ENCODE results near the gene FILIP1L. TPM values are rescaled to one million over a fixed set of nuclear protein-coding genes. Genes with fewer than 3 reads are reported as not detected.

The FILIP1L gene
- total RNA-seq, 1 experiment from 2014 or later, result 0.17 TPM

DNA sequence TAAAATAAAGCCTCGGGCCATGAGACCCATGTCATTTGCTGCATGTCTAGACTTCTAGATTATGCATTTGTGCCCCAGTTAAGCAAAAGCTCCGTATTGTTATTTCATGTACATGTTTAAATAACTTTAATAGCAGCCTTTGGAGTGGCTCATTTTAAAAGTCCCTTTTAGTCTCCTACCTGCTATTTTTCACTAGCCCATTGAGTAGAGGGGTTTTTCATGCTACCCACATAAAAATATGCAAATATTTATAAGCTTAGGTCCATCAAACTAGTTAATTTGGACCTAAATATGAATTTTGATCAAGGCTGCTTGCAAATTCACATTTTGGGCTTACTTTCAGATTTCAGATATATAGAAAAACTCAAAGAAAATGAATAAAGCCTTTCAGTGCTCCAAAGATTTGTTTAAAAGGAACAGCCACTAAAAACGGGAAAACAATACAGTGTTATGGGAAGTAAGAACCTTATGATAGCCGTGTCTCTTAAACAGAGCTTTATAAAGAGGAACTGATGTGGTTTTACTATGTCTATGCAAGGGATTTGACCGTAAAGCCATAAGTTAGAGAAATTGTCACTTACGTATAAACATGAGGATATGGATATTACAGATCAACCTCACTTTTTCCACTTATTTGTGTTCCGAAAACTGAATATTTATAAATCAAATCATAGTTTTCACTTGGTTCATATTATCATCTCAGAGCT, 30.0 kb downstream of the FILIP1L start:
- H3K4me1 ChIP-seq (ENCODE audit: control insufficient read depth in 1 of 2, insufficient read depth in 2 of 2, low read length in 2 of 2), result no peaks in the 10 kb centered on the region
- H3K27me3 ChIP-seq (ENCODE audit: insufficient read depth, low read length), result no peaks in the 10 kb centered on the region
- ATAC-seq (no peak), DNase-seq (ENCODE audit: low read depth, low spot score) (no peak)
- H3K27ac ChIP-seq (ENCODE audit: low read depth, low read length), result no peak overlapping the region
- no TSS peak for BruUV-seq (replicated peaks)
- no peaks in the 10 kb centered on the region for H3K36me3 ChIP-seq (ENCODE audit: control insufficient read depth in 1 of 2, insufficient read depth in 2 of 2, low read length in 2 of 2)
- RAD21 ChIA-PET (ENCODE audit: low non-redundant PET in 1 of 2, low total read pairs in 2 of 2, uncharacterized antibody in 2 of 2, unreplicated experiment in 2 of 2), result no interaction called here
- H3K4me3 ChIP-seq (replicated peaks in 1 of 2; ENCODE audit: low read depth in 1 of 2, low read length in 2 of 2), result no peak overlapping the region
- no peak overlapping the region for H3K9ac ChIP-seq (ENCODE audit: low read length)
- H3K9me3 ChIP-seq (ENCODE audit: control insufficient read depth in 1 of 2, insufficient read depth in 1 of 2, low read depth in 1 of 2, low read length in 2 of 2), result no peaks in the 10 kb centered on the region
- POLR2A ChIA-PET, result no interaction called here
- no peaks in the 10 kb centered on the region for H3K9me2 ChIP-seq (ENCODE audit: insufficient read depth)
- H4K20me1 ChIP-seq (ENCODE audit: insufficient read depth), result no peaks in the 10 kb centered on the region
- H3K4me2 ChIP-seq (ENCODE audit: low read length), result no peak overlapping the region
- H3K79me2 ChIP-seq (ENCODE audit: insufficient read depth, low read length), result no peaks in the 10 kb centered on the region
- H2AFZ ChIP-seq (ENCODE audit: low read depth, low read length, poor library complexity, severe bottlenecking), result no peak overlapping the region
- CTCF ChIA-PET, result no interaction called here
- TF ChIP-seq JUND (IDR thresholded peaks at IDR 0.05), result no peak
- no peak for TF ChIP-seq SIN3A (IDR thresholded peaks at IDR 0.05; ENCODE audit: low read depth)
- no peak for TF ChIP-seq ZFX (IDR thresholded peaks at IDR 0.05)
- no peak for TF ChIP-seq ELF1 (IDR thresholded peaks at IDR 0.05; ENCODE audit: borderline replicate concordance, low read depth)
- no peak for TF ChIP-seq ZNF274 (IDR thresholded peaks at IDR 0.05; ENCODE audit: low read depth, low read length)
- no peak for TF ChIP-seq EGR1 (IDR thresholded peaks at IDR 0.05; ENCODE audit: low read depth)
- TF ChIP-seq TCF7L2 (IDR thresholded peaks at IDR 0.05; ENCODE audit: borderline replicate concordance, extremely low read depth, insufficient read depth, insufficient read length), result no peak
- TF ChIP-seq MAX (IDR thresholded peaks at IDR 0.05), result no peak
- no peak for TF ChIP-seq FOSL1 (IDR thresholded peaks at IDR 0.05; ENCODE audit: low read depth)
- no peak for TF ChIP-seq ATF3 (IDR thresholded peaks at IDR 0.05)
- TF ChIP-seq, protein P1, sequence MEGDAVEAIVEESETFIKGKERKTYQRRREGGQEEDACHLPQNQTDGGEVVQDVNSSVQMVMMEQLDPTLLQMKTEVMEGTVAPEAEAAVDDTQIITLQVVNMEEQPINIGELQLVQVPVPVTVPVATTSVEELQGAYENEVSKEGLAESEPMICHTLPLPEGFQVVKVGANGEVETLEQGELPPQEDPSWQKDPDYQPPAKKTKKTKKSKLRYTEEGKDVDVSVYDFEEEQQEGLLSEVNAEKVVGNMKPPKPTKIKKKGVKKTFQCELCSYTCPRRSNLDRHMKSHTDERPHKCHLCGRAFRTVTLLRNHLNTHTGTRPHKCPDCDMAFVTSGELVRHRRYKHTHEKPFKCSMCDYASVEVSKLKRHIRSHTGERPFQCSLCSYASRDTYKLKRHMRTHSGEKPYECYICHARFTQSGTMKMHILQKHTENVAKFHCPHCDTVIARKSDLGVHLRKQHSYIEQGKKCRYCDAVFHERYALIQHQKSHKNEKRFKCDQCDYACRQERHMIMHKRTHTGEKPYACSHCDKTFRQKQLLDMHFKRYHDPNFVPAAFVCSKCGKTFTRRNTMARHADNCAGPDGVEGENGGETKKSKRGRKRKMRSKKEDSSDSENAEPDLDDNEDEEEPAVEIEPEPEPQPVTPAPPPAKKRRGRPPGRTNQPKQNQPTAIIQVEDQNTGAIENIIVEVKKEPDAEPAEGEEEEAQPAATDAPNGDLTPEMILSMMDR (IDR thresholded peaks at IDR 0.05 in 2 of 3, conservative IDR thresholded peaks at IDR 0.05 in 1 of 3; ENCODE audit: borderline replicate concordance in 1 of 3, insufficient read depth in 1 of 3, low read depth in 2 of 3, low read length in 2 of 3), result no peak
- intact Hi-C loops (cut with micrococcal nuclease), result no loop called here

All from HCT116 (cell line).